Choroid plexus epithelial cell (primary cell): ENCODE data around the gene ZNF462.

Experiments
- DNase-seq: peaks from one replicate; pipeline ENCODE4 v3.0.0-alpha.2; 2010; ENCODE audit warnings: low read depth
- H3K4me3 ChIP-seq: 2 replicates; pipeline ENCODE4 v1.5.1; 2011; ENCODE audit warnings: low read depth, mild to moderate bottlenecking, control low read depth, low read length, moderate library complexity
- CTCF ChIP-seq: conservative IDR thresholded peaks from 2 replicates; pipeline ENCODE4 v1.5.1; 2011; ENCODE audit warnings: low read depth, mild to moderate bottlenecking, control low read depth, inconsistent platforms, low read length, moderate library complexity

The ZNF462 gene

DNA sequence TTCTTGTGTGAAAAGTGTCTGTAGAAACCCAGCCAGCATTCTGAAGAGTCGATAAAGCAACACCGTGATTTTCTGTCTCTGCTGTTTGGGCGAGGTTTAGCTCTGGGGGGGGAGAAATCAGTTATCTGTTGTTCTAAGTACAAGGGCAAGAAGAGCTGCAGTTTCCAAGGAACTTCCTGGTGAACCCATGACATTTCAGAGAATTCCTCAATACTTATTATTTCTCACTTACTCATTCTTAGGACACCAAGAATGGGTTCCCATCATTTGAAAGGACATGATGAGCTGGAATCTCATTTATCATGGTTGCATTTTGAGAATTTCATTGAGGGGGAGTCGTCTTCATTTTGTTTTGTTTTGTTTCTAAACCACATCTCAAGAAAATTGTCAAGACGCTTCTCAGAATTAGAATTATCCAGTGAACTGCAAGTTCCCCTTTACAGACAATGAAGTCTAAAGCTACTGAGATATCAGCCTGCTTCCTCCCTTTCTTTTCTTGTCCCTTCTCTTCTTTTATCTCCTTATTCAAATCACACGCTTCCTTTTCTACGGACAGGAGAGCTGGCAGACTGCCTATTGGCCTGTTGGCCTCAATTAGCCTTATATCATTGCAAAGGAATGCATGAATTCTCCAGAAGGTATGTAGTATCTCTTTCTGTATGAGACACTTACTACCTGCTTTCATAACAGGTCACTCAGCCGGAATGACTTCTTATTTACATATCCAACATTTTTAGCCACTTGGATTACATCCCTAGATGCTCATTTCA is 53.7 kb downstream of the ZNF462 start:
- no peak for TF ChIP-seq CTCF
- DNase-seq: peak; percentile 94
- H3K4me3 ChIP-seq: no peak overlapping the region

GRCh38 chr9:106918825-106919509 is 56.0 kb downstream of the ZNF462 start:
- DNase-seq: no peak
- no peak for TF ChIP-seq CTCF
- no peak overlapping the region for H3K4me3 ChIP-seq

GRCh38 chr9:106920091-106920490 is 57.1 kb downstream of the ZNF462 start:
- H3K4me3 ChIP-seq: no peak overlapping the region
- DNase-seq: no peak
- no peak for TF ChIP-seq CTCF

GRCh38 chr9:106920701-106921283 is 57.8 kb downstream of the ZNF462 start:
- no peak for TF ChIP-seq CTCF
- H3K4me3 ChIP-seq: no peak overlapping the region

GRCh38 chr9:106921341-106921899 is 58.5 kb downstream of the ZNF462 start:
- TF ChIP-seq CTCF: no peak
- H3K4me3 ChIP-seq: peak overlapping the region; percentile 6
- peak; percentile 92 for DNase-seq

More at GRCh38 chr9:106920701-106921283, 57.8 kb downstream of the ZNF462 start:
- DNase-seq: peak; percentile 57

DNA sequence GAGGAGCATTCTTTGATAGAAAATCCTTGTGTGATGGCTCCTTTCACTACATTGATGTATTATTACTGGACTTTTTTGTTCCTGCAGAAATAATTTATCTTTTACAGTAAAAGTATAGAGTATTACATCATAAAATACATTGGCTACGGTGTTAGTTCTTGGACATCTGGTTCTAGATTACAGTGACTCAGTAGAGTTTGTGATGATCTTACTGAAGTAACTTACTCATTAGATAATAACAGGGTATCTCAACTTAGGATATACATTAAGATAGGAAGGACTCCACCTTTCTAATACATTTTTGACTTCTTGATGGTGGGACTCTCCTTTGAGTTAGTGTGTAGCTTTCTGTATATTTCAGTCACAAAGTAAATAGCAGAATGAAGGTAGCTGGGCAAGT is 59.1 kb downstream of the ZNF462 start:
- no peak overlapping the region for H3K4me3 ChIP-seq
- peak; percentile 44 for DNase-seq
- no peak for TF ChIP-seq CTCF
